HEK293T (cell line): ENCODE data around the gene MFSD11.

Source experiments
- ARNT ChIP-seq: fragments of 450-650 bp; IDR thresholded peaks from 2 replicates; pipeline ENCODE4 v1.6.1; 2017; ENCODE audit warnings: mild to moderate bottlenecking
- BHLHE40 ChIP-seq: fragments of 450-650 bp; IDR thresholded peaks from 2 replicates; pipeline ENCODE4 v1.6.1; 2016; ENCODE audit warnings: mild to moderate bottlenecking, moderate library complexity, borderline replicate concordance
- CTBP1 ChIP-seq: fragments of 450-650 bp; IDR thresholded peaks from 2 replicates; pipeline ENCODE4 v1.6.1; 2016; ENCODE audit warnings: borderline replicate concordance
- ELF4 ChIP-seq: fragments of 450-650 bp; IDR thresholded peaks from 2 replicates; pipeline ENCODE4 v1.6.1; 2017; ENCODE audit warnings: antibody characterized with exemption
- FOXA1 ChIP-seq: fragments of 450-650 bp; IDR thresholded peaks from 2 replicates; pipeline ENCODE4 v1.6.1; 2016; ENCODE audit warnings: mild to moderate bottlenecking
- FOXM1 ChIP-seq: fragments of 450-650 bp; IDR thresholded peaks from 2 replicates; pipeline ENCODE4 v1.6.1; 2017; ENCODE audit warnings: mild to moderate bottlenecking, borderline replicate concordance
- LEF1 ChIP-seq: fragments of 450-650 bp; IDR thresholded peaks from 2 replicates; pipeline ENCODE4 v1.6.1; 2017; ENCODE audit warnings: mild to moderate bottlenecking, borderline replicate concordance
- NFRKB ChIP-seq: fragments of 450-650 bp; IDR thresholded peaks from 2 replicates; pipeline ENCODE4 v1.6.1; 2016; ENCODE audit warnings: mild to moderate bottlenecking, moderate library complexity
- SP1 ChIP-seq: fragments of 450-650 bp; IDR thresholded peaks from 2 replicates; pipeline ENCODE4 v1.6.1; 2017
- SUZ12 ChIP-seq: fragments of 450-650 bp; IDR thresholded peaks from 2 replicates; pipeline ENCODE4 v1.6.1; 2016; ENCODE audit warnings: mild to moderate bottlenecking
- TF ChIP-seq, protein P1 (sequence below): fragments of 450-650 bp; IDR thresholded peaks from 2 replicates; pipeline ENCODE4 v1.6.1; 2016

DNA sequence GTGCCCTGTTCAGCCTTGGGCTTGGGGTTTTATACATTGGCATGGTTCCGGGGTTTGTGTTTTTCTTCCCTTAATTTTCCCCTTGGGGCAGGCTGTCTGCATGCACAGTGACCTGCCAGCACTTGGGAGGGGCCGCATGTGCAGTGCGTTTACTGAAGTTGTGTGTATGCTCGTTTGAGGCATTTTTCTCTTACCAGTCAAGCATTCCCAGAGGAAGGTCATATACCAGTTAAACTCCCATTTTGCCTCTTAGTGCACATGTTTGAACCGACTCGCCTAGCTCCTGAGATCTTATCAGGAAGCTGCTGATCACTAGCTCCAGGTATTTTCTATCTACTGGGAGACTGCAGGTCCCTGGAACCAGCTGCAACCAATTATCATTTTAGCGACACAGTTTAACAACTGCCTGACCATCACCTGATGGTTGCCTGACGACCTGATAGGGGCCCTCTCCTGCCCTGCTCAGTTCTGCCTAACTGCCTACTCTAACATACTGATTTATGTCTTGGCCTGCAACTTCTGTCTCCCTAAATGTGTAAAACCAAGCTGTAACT, 51.4 kb downstream of the MFSD11 start:
- TF ChIP-seq NFRKB (no peak), BHLHE40 (no peak), ELF4 (no peak), FOXA1 (no peak), SP1 (no peak), SUZ12 (no peak), FOXM1 (no peak), ARNT (no peak), CTBP1 (no peak), LEF1 (no peak)
- TF ChIP-seq, protein P1, sequence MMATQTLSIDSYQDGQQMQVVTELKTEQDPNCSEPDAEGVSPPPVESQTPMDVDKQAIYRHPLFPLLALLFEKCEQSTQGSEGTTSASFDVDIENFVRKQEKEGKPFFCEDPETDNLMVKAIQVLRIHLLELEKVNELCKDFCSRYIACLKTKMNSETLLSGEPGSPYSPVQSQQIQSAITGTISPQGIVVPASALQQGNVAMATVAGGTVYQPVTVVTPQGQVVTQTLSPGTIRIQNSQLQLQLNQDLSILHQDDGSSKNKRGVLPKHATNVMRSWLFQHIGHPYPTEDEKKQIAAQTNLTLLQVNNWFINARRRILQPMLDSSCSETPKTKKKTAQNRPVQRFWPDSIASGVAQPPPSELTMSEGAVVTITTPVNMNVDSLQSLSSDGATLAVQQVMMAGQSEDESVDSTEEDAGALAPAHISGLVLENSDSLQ, result peak; percentile 34; the same call in 1 of the 2 replicates
